H1 (cell line): ENCODE data around the gene TEAD1. TPM values are rescaled to one million over a fixed set of nuclear protein-coding genes. Genes with fewer than 3 reads are reported as not detected.

Source experiments
- CBX8 ChIP-seq: fragments of 300-800, 300-1000 bp; sonication (generic); IDR thresholded peaks from 2 replicates; pipeline ENCODE4 v1.7.1; 2016; ENCODE audit warnings: low read depth, low read length, borderline replicate concordance
- EGR1 ChIP-seq: IDR thresholded peaks from 2 replicates; pipeline ENCODE4 v1.6.1; 2011; ENCODE audit warnings: low read depth, low read length, borderline replicate concordance
- EZH2 ChIP-seq: fragments of 200-600 bp; sonication (generic); IDR thresholded peaks from 2 replicates; pipeline ENCODE4 v1.7.1; 2012; ENCODE audit warnings: low read depth, mild to moderate bottlenecking, moderate library complexity, low read length, inconsistent platforms; ENCODE audit not compliant: severe bottlenecking
- MAFK ChIP-seq: IDR thresholded peaks from 2 replicates; pipeline ENCODE4 v1.6.1; 2012; ENCODE audit warnings: low read depth, mild to moderate bottlenecking, improper control_type of control experiment, low read length
- PHF8 ChIP-seq: fragments of 200-600 bp; sonication (generic); conservative IDR thresholded peaks from 2 replicates; pipeline ENCODE4 v1.7.1; 2012; ENCODE audit warnings: low read depth, mild to moderate bottlenecking, inconsistent platforms, low read length, moderate library complexity
- POLR2AphosphoS5 ChIP-seq: IDR thresholded peaks from 2 replicates; pipeline ENCODE4 v1.6.1; 2011; ENCODE audit warnings: low read depth, low read length
- RBBP5 ChIP-seq: IDR thresholded peaks from 2 replicates; pipeline ENCODE4 v1.7.1; 2012; ENCODE audit warnings: low read depth, mild to moderate bottlenecking, inconsistent platforms, low read length, moderate library complexity, borderline replicate concordance
- RFX5 ChIP-seq: IDR thresholded peaks from 2 replicates; pipeline ENCODE4 v1.6.1; 2011; ENCODE audit warnings: low read depth, low read length, improper control_type of control experiment, borderline replicate concordance
- RNF2 ChIP-seq: fragments of 200-900, 300-1000 bp; sonication (generic); IDR thresholded peaks from 2 replicates; pipeline ENCODE4 v1.7.1; 2016; ENCODE audit warnings: borderline replicate concordance, low read depth, mild to moderate bottlenecking, antibody characterized with exemption, low read length; ENCODE audit not compliant: poor library complexity, severe bottlenecking; ENCODE audit errors: missing control alignments
- SIN3A ChIP-seq, 2 experiments: IDR thresholded peaks in 1 of 2; conservative IDR thresholded peaks in 1 of 2; 2 replicates each; pipeline ENCODE4 v1.6.1; 2011 to 2012; ENCODE audit warnings: low read length in 2 of 2, improper control_type of control experiment in 1 of 2, low read depth in 1 of 2, mild to moderate bottlenecking in 1 of 2
- SP4 ChIP-seq: IDR thresholded peaks from 2 replicates; pipeline ENCODE4 v1.6.1; 2012; ENCODE audit warnings: low read length, inconsistent platforms
- polyA plus RNA-seq, 7 experiments: library from polyadenylated mRNA; depleted of rRNA in 3 of 7; stranded (reverse) in 5 of 7; unstranded in 2 of 7; fragments of >200 nt in 5 of 7; fragments of 200-250 nt in 2 of 7; gene quantifications; 1 replicate in 5 of 7; 2 replicates in 1 of 7; 4 replicates in 1 of 7; pipeline versions ENCODE4 v1.2.1 to v1.2.3, GENCODE V29; 2011 to 2013; ENCODE audit warnings: missing spikeins in 2 of 7, mixed read lengths in 2 of 7
- total RNA-seq: library from RNA; stranded (reverse); fragmentation: NEBNext Ultra II Directional; extraction: Animal tissue kit (Norgen Biotek cat#: 25700); gene quantifications from 2 replicates; pipeline ENCODE4 v1.2.1, GENCODE V29; 2021

The TEAD1 gene
- total and polyA plus RNA-seq, 2 of the 8 experiments (the other 6 are each of a cell fraction or from before 2014, with no cell fraction given): 15.6 to 67.4 TPM

GRCh38 chr11:12680246-12680939, 6.2 kb downstream of the TEAD1 start (continued):
- no peak for TF ChIP-seq CBX8
- no peak for TF ChIP-seq EGR1
- TF ChIP-seq PHF8: no peak
- TF ChIP-seq MAFK: no peak
- TF ChIP-seq SIN3A (conservative IDR thresholded peaks at IDR 0.05 in 1 of 2, IDR thresholded peaks at IDR 0.05 in 1 of 2; ENCODE audit: low read depth in 1 of 2, low read length in 2 of 2): peak; percentile 85 to 93; a peak in 2 of 4 replicates
- peak; percentile 74; the same call in 1 of the 2 replicates for TF ChIP-seq RBBP5
- no peak for TF ChIP-seq RFX5
- TF ChIP-seq POLR2AphosphoS5: peak; percentile 60; the same call in 1 of the 2 replicates
- TF ChIP-seq RNF2: no peak
- no peak for TF ChIP-seq EZH2
- TF ChIP-seq SP4: 0 out of 2 replicates have a peak, but pooled peaks have one; percentile 64
